HCT116 (cell line): Measurements from ENCODE around the gene ACP3. TPM values are rescaled to one million over a fixed set of nuclear protein-coding genes. Genes with fewer than 3 reads are reported as not detected.
A peak's percentile ranks its signal among the peaks of the same experiment; 100 is the strongest.

Source experiments
- ATAC-seq: fragments of 200-7000 bp; cut with Tn5 transposase; 2 replicates; pipeline ENCODE4 v1.9.1; 2020; ENCODE audit warnings: mild to moderate bottlenecking, moderate library complexity
- BruUV-seq: library from RNA; stranded (reverse); fragments of 400-500 nt; replicated peaks from 2 replicates; lab custom pipeline; 2021; lab: Mats Ljungman, UMichigan
- CTCF ChIA-PET: fragments of 300-600 bp; sonication (Branson Sonifier 250); formaldehyde crosslinking; loops from one replicate; lab custom pipeline; 2021; ENCODE audit warnings: antibody characterized with exemption; lab: Charles Lee
- POLR2A ChIA-PET: fragments of 300-600, 350-600 bp; sonication (Branson Sonifier 250); formaldehyde crosslinking; loops from one replicate; lab custom pipeline; 2021; ENCODE audit warnings: antibody characterized with exemption; lab: Charles Lee
- RAD21 ChIA-PET, 2 experiments: fragments of 300-600 bp; sonication (Branson Sonifier 250); formaldehyde crosslinking; loops; one replicate each; lab custom pipeline; 2023; ENCODE audit warnings: low total read pairs in 2 of 2; ENCODE audit not compliant: uncharacterized antibody in 2 of 2, unreplicated experiment in 2 of 2, low non-redundant PET in 1 of 2; lab: Charles Lee
- DNase-seq: peaks from one replicate; pipeline ENCODE4 v3.0.0-alpha.2; 2010; ENCODE audit warnings: low read depth, low spot score
- H2AFZ ChIP-seq: fragments of 200-600 bp; shearing (Covaris generic), sonication (generic); 2 replicates; pipeline ENCODE4 v1.6.1; 2017; ENCODE audit warnings: low read depth, mixed run types, mixed read lengths, antibody characterized with exemption, low read length; ENCODE audit not compliant: poor library complexity, severe bottlenecking
- H3K27ac ChIP-seq: 2 replicates; pipeline ENCODE4 v1.5.1; 2012; ENCODE audit warnings: low read depth, low read length
- H3K27me3 ChIP-seq: fragments of 200-600 bp; sonication (generic); 2 replicates; pipeline ENCODE4 v1.6.1; 2016; ENCODE audit warnings: mixed run types, low read length, mixed read lengths; ENCODE audit not compliant: insufficient read depth
- H3K36me3 ChIP-seq, 2 experiments: fragments of 200-500 bp in 1 of 2; fragments of 200-600 bp in 1 of 2; sonication (Bioruptor generic) in 1 of 2; sonication (generic) in 1 of 2; 2 replicates each; pipeline versions ENCODE4 v1.5.1 to v1.6.1; 2014 to 2016; ENCODE audit warnings: low read length in 2 of 2, inconsistent platforms in 1 of 2, mixed read lengths in 1 of 2, mixed run types in 1 of 2; ENCODE audit not compliant: insufficient read depth in 2 of 2, control insufficient read depth in 1 of 2
- H3K4me1 ChIP-seq, 2 experiments: fragments of 200-600 bp in 1 of 2; sonication (generic) in 1 of 2; 2 replicates each; pipeline versions ENCODE4 v1.5.1 to v1.6.1; 2012 to 2017; ENCODE audit warnings: low read length in 2 of 2, inconsistent platforms in 1 of 2, mild to moderate bottlenecking in 1 of 2, mixed read lengths in 1 of 2, mixed run types in 1 of 2, moderate library complexity in 1 of 2; ENCODE audit not compliant: insufficient read depth in 2 of 2, control insufficient read depth in 1 of 2
- H3K4me2 ChIP-seq: fragments of 200-600 bp; sonication (generic); 2 replicates; pipeline ENCODE4 v1.6.1; 2017; ENCODE audit warnings: mixed run types, low read length, mixed read lengths
- H3K4me3 ChIP-seq, 2 experiments: fragments of 200-600 bp in 1 of 2; sonication (generic) in 1 of 2; replicated peaks in 1 of 2; 2 replicates each; pipeline ENCODE4 v1.5.1; 2011 to 2016; ENCODE audit warnings: low read length in 2 of 2, control low read depth in 1 of 2, low read depth in 1 of 2, mild to moderate bottlenecking in 1 of 2, mixed read lengths in 1 of 2, mixed run types in 1 of 2
- H3K79me2 ChIP-seq: fragments of 200-600 bp; sonication (generic); 2 replicates; pipeline ENCODE4 v1.6.1; 2017; ENCODE audit warnings: mild to moderate bottlenecking, mixed run types, low read length, moderate library complexity, mixed read lengths; ENCODE audit not compliant: insufficient read depth
- H3K9ac ChIP-seq: fragments of 200-600 bp; sonication (generic); 2 replicates; pipeline ENCODE4 v1.6.1; 2016; ENCODE audit warnings: low read length, mixed read lengths
- H3K9me2 ChIP-seq: fragments of 200-600 bp; sonication (generic), shearing (Covaris generic); 2 replicates; pipeline ENCODE4 v1.6.1; 2017; ENCODE audit warnings: mixed run types, mild to moderate bottlenecking, moderate library complexity; ENCODE audit not compliant: insufficient read depth
- H3K9me3 ChIP-seq, 2 experiments: fragments of 200-500 bp in 1 of 2; fragments of 200-600 bp in 1 of 2; sonication (Bioruptor generic) in 1 of 2; sonication (generic) in 1 of 2; 2 replicates each; pipeline ENCODE4 v1.6.1; 2014 to 2017; ENCODE audit warnings: low read length in 2 of 2, mixed read lengths in 2 of 2, inconsistent platforms in 1 of 2, low read depth in 1 of 2, mild to moderate bottlenecking in 1 of 2, mixed run types in 1 of 2, moderate library complexity in 1 of 2; ENCODE audit not compliant: control insufficient read depth in 1 of 2, insufficient read depth in 1 of 2
- H4K20me1 ChIP-seq: fragments of 200-600 bp; sonication (generic), shearing (Covaris generic); 2 replicates; pipeline ENCODE4 v1.6.1; 2017; ENCODE audit warnings: mixed run types, mild to moderate bottlenecking, moderate library complexity; ENCODE audit not compliant: insufficient read depth
- CBX3 ChIP-seq: IDR thresholded peaks from 2 replicates; pipeline ENCODE4 v1.6.1; 2012; ENCODE audit warnings: low read depth
- CEBPB ChIP-seq: IDR thresholded peaks from 2 replicates; pipeline ENCODE4 v1.6.1; 2012; ENCODE audit warnings: low read depth
- EGR1 ChIP-seq: IDR thresholded peaks from 2 replicates; pipeline ENCODE4 v1.6.1; 2012; ENCODE audit warnings: low read depth
- ELF1 ChIP-seq: IDR thresholded peaks from 2 replicates; pipeline ENCODE4 v1.6.1; 2012; ENCODE audit warnings: low read depth, borderline replicate concordance
- EZH2 ChIP-seq: fragments of 200-600 bp; sonication (generic); IDR thresholded peaks from 2 replicates; pipeline ENCODE4 v1.6.1; 2017; ENCODE audit warnings: antibody characterized with exemption, mixed run types
- EZH2phosphoT487 ChIP-seq: fragments of 200-600 bp; IDR thresholded peaks from 2 replicates; pipeline ENCODE4 v1.6.1; 2018; ENCODE audit warnings: antibody characterized with exemption, borderline replicate concordance
- FOSL1 ChIP-seq: IDR thresholded peaks from 2 replicates; pipeline ENCODE4 v1.6.1; 2012; ENCODE audit warnings: low read depth
- POLR2A ChIP-seq: IDR thresholded peaks from 2 replicates; pipeline ENCODE4 v1.7.0; 2011; ENCODE audit warnings: borderline replicate concordance; ENCODE audit not compliant: insufficient read depth, insufficient read length; ENCODE audit errors: extremely low read depth
- POLR2AphosphoS5 ChIP-seq: IDR thresholded peaks from 2 replicates; pipeline ENCODE4 v1.6.1; 2011; ENCODE audit warnings: mild to moderate bottlenecking, low read depth, low read length, moderate library complexity
- RAD21 ChIP-seq: IDR thresholded peaks from 2 replicates; pipeline ENCODE4 v1.6.1; 2012; ENCODE audit warnings: low read depth, mild to moderate bottlenecking
- SRF ChIP-seq: IDR thresholded peaks from 2 replicates; pipeline ENCODE4 v1.6.1; 2012; ENCODE audit warnings: low read depth
- TCF7L2 ChIP-seq: IDR thresholded peaks from 2 replicates; pipeline ENCODE4 v1.7.0; 2011; ENCODE audit warnings: borderline replicate concordance, inconsistent platforms; ENCODE audit not compliant: insufficient read depth, insufficient read length; ENCODE audit errors: extremely low read depth
- YY1 ChIP-seq: IDR thresholded peaks from 2 replicates; pipeline ENCODE4 v1.6.1; 2011; ENCODE audit warnings: low read length, low read depth, moderate library complexity, mild to moderate bottlenecking; ENCODE audit not compliant: insufficient replicate concordance; ENCODE audit errors: extremely low read depth
- ZFX ChIP-seq: fragments of 450-650 bp; IDR thresholded peaks from 2 replicates; pipeline ENCODE4 v1.6.1; 2017
- ZNF274 ChIP-seq: fragments of 200-500 bp; sonication (Bioruptor generic); IDR thresholded peaks from 2 replicates; pipeline ENCODE4 v1.6.1; 2014; ENCODE audit warnings: mild to moderate bottlenecking, low read depth, low read length, inconsistent platforms
- intact Hi-C: fragments of 100-400 bp; cut with micrococcal nuclease; formaldehyde crosslinking; loops from 2 replicates; pipeline ENCODE4 v1.10.0; 2022
- total RNA-seq: library from RNA; stranded (reverse); gene quantifications from one replicate; pipeline ENCODE4 v1.2.1, GENCODE V29; 2021; ENCODE audit not compliant: unreplicated experiment
- TF ChIP-seq, protein P1 (sequence below): IDR thresholded peaks from 2 replicates; pipeline ENCODE4 v1.6.1; 2012; ENCODE audit warnings: low read depth
- TF ChIP-seq, protein P2 (sequence below), 3 experiments: fragments of 200-600 bp in 1 of 3; sonication (generic) in 1 of 3; IDR thresholded peaks in 2 of 3; conservative IDR thresholded peaks in 1 of 3; 2 replicates each; pipeline ENCODE4 v1.5.1; 2012 to 2017; ENCODE audit warnings: low read depth in 2 of 3, low read length in 2 of 3, antibody characterized with exemption in 1 of 3, borderline replicate concordance in 1 of 3, control low read depth in 1 of 3, mild to moderate bottlenecking in 1 of 3, mixed read lengths in 1 of 3, mixed run types in 1 of 3, moderate library complexity in 1 of 3; ENCODE audit not compliant: insufficient read depth in 1 of 3
- TF ChIP-seq, protein P3 (sequence below): IDR thresholded peaks from 2 replicates; pipeline ENCODE4 v1.6.1; 2011; ENCODE audit warnings: mild to moderate bottlenecking, low read length, moderate library complexity; ENCODE audit not compliant: insufficient replicate concordance; ENCODE audit errors: extremely low read depth

Gene ACP3
- total RNA-seq, 1 experiment from 2014 or later: 0.79 TPM

DNA sequence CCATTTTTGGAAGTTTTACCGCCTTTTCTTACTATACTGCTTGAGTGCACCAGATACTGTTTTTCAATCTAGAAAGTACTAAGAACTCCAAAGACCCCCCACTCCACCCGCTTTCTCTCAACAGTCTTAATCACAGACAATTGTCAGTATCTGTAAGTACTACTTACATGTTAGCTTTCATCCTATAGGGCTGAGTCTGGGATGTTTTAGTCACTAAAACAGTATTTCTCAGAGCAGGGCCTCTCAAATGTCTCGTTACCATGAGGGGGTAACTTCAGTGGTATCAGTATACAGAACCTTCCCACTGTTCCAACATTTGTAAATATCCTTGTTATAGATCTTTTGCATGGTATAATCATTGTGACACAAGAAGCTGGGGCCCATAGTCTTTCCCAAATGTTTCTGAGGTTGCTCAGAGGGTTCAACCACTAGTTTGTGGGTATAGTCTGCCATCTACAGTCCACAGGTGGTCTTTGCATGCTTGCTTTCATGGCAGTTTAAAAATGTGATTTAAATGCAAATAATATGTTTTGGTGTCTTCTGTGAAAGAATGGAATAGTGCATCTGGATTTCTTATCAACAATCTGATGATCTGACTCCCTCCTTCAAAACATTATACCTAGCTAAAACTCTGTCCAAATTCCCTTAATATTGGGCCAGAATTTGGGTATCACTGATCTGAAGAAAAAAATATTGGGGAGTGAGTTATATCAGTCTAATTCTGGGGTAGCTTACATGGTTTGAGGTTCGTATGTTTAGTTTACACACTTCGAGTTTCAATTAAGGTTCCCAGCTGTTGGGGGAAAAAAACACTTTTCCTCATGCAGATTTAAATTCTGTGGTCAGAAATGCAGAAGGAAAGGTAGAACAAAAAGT, 82.1 kb downstream of the ACP3 start:
- ATAC-seq (peak; percentile 91), DNase-seq (peak; percentile 48)
- H3K4me2 ChIP-seq: no peak overlapping the region
- CTCF ChIA-PET: interaction anchor here (0.9 to 4.3 kb wide), 18 partner anchors 17 to 370 kb away, joined by 3 to 58 read pairs (median 5); no protein-coding TSS in a partner anchor
- no peaks in the 10 kb centered on the region for H3K36me3 ChIP-seq
- no peaks in the 10 kb centered on the region for H3K79me2 ChIP-seq
- no peak overlapping the region for H3K27ac ChIP-seq
- RAD21 ChIA-PET: interaction anchor here in 1 of 2 experiments (1.2 kb wide), 1 partner anchor 47 kb away, joined by 10 read pairs; no protein-coding TSS in a partner anchor
- intact Hi-C loops: loop anchor here (1.0 to 10.0 kb wide), 5 partner anchors 47 to 1374 kb away; partner anchors contain the start of genes ASTE1, CPNE4 and NEK11
- H4K20me1 ChIP-seq: no peaks in the 10 kb centered on the region
- no peak overlapping the region for H3K9ac ChIP-seq
- no peaks in the 10 kb centered on the region for H3K9me3 ChIP-seq
- peaks cover 8% of the 10 kb centered on the region; the same call in 1 of the 2 replicates for H3K27me3 ChIP-seq
- POLR2A ChIA-PET: no interaction called here
- H3K4me3 ChIP-seq: no peak overlapping the region
- no peaks in the 10 kb centered on the region; a peak in 1 of 4 replicates for H3K4me1 ChIP-seq
- H3K9me2 ChIP-seq: no peaks in the 10 kb centered on the region
- H2AFZ ChIP-seq: peak overlapping the region; percentile 4
- no TSS peak for BruUV-seq
- TF ChIP-seq POLR2A (no peak), YY1 (peak; percentile 14), EZH2phosphoT487 (no peak), CEBPB (no peak), EGR1 (no peak), TCF7L2 (no peak), FOSL1 (no peak), CBX3 (no peak), SRF (no peak), ELF1 (no peak), RAD21 (peak; percentile 94), EZH2 (no peak), ZNF274 (no peak), ZFX (no peak), POLR2AphosphoS5 (no peak)
- TF ChIP-seq, protein P1, sequence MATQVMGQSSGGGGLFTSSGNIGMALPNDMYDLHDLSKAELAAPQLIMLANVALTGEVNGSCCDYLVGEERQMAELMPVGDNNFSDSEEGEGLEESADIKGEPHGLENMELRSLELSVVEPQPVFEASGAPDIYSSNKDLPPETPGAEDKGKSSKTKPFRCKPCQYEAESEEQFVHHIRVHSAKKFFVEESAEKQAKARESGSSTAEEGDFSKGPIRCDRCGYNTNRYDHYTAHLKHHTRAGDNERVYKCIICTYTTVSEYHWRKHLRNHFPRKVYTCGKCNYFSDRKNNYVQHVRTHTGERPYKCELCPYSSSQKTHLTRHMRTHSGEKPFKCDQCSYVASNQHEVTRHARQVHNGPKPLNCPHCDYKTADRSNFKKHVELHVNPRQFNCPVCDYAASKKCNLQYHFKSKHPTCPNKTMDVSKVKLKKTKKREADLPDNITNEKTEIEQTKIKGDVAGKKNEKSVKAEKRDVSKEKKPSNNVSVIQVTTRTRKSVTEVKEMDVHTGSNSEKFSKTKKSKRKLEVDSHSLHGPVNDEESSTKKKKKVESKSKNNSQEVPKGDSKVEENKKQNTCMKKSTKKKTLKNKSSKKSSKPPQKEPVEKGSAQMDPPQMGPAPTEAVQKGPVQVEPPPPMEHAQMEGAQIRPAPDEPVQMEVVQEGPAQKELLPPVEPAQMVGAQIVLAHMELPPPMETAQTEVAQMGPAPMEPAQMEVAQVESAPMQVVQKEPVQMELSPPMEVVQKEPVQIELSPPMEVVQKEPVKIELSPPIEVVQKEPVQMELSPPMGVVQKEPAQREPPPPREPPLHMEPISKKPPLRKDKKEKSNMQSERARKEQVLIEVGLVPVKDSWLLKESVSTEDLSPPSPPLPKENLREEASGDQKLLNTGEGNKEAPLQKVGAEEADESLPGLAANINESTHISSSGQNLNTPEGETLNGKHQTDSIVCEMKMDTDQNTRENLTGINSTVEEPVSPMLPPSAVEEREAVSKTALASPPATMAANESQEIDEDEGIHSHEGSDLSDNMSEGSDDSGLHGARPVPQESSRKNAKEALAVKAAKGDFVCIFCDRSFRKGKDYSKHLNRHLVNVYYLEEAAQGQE: no peak
- TF ChIP-seq, protein P2, sequence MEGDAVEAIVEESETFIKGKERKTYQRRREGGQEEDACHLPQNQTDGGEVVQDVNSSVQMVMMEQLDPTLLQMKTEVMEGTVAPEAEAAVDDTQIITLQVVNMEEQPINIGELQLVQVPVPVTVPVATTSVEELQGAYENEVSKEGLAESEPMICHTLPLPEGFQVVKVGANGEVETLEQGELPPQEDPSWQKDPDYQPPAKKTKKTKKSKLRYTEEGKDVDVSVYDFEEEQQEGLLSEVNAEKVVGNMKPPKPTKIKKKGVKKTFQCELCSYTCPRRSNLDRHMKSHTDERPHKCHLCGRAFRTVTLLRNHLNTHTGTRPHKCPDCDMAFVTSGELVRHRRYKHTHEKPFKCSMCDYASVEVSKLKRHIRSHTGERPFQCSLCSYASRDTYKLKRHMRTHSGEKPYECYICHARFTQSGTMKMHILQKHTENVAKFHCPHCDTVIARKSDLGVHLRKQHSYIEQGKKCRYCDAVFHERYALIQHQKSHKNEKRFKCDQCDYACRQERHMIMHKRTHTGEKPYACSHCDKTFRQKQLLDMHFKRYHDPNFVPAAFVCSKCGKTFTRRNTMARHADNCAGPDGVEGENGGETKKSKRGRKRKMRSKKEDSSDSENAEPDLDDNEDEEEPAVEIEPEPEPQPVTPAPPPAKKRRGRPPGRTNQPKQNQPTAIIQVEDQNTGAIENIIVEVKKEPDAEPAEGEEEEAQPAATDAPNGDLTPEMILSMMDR (IDR thresholded peaks at IDR 0.05 in 2 of 3, conservative IDR thresholded peaks at IDR 0.05 in 1 of 3; ENCODE audit: borderline replicate concordance in 1 of 3, insufficient read depth in 1 of 3, low read depth in 2 of 3, low read length in 2 of 3): peak; percentile 72 to 89 (median 86)
- TF ChIP-seq, protein P3, sequence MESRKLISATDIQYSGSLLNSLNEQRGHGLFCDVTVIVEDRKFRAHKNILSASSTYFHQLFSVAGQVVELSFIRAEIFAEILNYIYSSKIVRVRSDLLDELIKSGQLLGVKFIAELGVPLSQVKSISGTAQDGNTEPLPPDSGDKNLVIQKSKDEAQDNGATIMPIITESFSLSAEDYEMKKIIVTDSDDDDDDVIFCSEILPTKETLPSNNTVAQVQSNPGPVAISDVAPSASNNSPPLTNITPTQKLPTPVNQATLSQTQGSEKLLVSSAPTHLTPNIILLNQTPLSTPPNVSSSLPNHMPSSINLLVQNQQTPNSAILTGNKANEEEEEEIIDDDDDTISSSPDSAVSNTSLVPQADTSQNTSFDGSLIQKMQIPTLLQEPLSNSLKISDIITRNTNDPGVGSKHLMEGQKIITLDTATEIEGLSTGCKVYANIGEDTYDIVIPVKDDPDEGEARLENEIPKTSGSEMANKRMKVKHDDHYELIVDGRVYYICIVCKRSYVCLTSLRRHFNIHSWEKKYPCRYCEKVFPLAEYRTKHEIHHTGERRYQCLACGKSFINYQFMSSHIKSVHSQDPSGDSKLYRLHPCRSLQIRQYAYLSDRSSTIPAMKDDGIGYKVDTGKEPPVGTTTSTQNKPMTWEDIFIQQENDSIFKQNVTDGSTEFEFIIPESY: no peak
